Kidney tubule cell (primary cell): ENCODE results near the gene MAGI2.

Source experiments
- DNase-seq: peaks from one replicate; pipeline ENCODE4 v3.0.0-alpha.2; 2018; ENCODE audit warnings: low spot score

Gene MAGI2

GRCh38 chr7:78786055-78786454 is 667.4 kb downstream of the MAGI2 start:
- no peak for DNase-seq

DNA sequence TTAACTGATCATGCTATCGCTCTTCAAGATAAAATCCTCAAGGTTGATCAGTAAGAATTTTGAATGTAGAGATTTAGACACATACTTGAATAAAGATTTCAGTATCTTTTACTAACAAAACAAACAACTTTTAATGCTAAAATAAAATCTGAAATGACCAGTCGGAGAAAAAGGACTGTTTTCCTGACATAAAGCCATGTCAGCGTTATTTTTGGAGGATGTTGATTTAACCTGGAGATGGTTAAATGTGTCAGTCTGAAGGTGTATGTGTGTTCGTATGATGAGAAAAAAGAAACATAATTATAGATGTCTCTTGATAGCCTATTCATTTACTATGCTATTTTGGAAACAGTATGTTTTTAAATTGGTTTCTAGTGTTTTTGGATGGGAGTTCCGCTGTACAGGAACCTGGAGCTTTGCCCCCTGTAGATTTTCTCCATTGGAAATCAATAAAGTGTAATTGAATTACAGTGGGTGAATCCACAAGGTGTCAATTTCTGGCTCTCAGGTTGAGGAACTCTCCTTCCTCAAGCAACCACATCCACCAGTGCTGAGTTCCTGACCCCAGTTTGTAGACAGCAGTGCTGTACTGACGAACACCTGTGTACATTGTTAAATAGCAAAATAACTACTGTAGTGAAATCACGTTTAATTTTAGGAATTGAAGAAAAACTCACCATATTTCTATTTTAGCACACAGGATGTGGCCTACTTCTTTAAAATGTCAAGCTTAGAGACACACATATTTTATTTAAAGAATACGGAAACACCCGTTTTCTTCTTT is 670.1 kb downstream of the MAGI2 start:
- DNase-seq: no peak

GRCh38 chr7:78780560-78780959 is 672.9 kb downstream of the MAGI2 start:
- no peak for DNase-seq

- DNase-seq: no peak
These were observed 673.7 kb downstream of the MAGI2 start for GRCh38 chr7:78779788-78780187.

DNA sequence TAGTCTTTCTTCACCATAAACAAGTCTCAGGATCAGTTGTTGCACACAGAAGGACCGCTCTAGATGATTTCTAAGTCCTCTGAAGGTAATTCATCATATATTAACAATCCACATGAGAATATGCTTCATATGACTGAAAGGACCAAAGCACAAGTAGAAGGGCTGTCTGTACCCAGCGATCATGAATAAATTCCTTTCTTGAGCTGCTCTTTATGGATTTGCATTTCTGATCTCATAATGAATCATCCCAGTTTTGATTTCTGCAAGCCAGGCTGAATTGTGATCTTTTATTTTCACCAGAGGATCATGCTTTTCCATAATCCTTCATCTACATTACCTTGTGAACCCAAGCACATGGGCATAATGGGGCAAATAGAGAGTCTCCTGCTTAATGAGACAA is 675.6 kb downstream of the MAGI2 start:
- DNase-seq: peak; percentile 32

- DNase-seq: peak; percentile 20
These were observed 682.8 kb downstream of the MAGI2 start for GRCh38 chr7:78770422-78771410.

DNA sequence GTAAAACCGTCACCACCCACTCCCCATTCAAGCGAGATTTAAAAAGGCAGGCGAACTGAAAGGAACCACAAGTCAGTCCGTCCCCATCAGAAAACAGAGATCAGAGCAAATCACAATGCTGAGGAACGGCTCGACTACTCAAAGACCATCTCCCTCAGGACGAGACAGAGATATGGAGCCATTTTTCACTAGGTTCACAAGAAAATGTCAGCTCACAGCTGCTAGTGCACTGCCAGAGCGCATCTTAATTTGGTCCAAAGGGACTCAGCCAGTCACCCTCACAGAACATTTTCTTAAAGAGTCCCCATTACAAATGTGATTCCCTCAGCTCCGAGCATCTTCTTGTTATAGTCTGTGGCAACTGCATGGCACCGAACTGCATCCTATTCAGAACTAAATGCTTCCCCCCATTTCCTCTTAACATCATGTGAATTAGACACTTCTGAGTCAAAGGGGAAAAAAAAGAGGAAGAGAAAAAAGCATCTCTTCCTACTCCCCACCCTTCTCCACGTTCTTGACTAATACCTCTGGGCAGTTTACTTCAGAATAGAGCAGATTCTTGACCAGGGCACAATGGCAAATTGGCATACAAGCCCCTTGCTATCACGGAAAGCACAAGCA is 683.9 kb downstream of the MAGI2 start:
- peak; percentile 6 for DNase-seq

DNA sequence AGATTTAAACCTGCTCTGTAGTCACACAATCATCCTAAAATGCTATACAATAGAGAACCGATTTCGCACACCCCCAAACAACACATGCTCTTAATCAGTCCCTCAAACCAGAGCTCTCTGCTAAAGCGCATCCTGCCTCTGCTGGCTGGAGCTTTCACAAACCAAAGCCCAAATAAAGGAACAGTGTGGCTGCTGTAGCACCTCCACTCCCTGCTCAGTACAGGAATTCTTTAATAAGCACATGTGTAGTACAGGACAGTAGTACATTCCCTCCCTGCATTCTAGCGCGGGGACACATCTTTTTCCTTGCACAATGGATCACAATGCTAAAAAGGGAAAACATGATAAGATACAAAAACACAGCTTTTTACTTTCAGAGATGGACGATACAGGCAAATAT is 684.6 kb downstream of the MAGI2 start:
- no peak for DNase-seq

GRCh38 chr7:78765943-78766729 is 687.3 kb downstream of the MAGI2 start:
- DNase-seq: peak; percentile 6

DNA sequence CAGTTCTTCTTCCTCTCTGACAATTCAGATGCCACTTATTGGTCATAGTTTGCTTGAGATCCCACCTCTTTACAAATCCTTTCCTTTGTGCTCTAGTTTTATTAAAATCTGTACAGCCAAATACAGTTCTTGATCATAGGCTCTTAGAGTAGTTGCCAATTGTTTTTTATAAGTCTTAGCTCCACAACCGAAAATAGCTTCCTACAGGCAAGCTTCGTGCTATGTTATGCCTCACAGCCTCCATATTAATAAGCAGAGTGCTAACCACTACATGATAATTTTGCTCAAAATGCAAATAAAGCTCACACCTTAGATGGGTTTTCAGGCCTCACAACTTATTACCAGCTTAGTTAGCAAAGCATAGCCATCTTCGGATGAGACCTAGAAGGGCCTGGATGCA is 688.9 kb downstream of the MAGI2 start:
- DNase-seq: no peak

DNA sequence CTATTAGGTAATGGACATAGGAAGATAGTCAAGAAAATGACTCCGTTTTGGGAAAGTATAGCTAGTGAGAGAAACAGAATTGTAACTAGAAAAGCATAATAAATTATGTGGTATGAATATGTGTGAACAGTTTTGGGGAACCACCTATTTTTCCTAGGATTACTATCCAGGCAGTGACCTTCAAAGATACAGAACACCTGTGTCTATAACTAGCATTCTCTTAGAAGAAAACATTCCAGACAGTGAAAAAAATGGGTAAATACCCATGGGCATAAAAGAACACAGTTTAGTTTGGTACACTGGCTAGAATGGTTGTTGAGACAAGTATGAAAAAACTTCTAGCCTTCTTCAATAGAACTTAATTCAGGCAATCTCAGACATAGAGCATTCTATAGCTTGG is 690.8 kb downstream of the MAGI2 start:
- no peak for DNase-seq

DNA sequence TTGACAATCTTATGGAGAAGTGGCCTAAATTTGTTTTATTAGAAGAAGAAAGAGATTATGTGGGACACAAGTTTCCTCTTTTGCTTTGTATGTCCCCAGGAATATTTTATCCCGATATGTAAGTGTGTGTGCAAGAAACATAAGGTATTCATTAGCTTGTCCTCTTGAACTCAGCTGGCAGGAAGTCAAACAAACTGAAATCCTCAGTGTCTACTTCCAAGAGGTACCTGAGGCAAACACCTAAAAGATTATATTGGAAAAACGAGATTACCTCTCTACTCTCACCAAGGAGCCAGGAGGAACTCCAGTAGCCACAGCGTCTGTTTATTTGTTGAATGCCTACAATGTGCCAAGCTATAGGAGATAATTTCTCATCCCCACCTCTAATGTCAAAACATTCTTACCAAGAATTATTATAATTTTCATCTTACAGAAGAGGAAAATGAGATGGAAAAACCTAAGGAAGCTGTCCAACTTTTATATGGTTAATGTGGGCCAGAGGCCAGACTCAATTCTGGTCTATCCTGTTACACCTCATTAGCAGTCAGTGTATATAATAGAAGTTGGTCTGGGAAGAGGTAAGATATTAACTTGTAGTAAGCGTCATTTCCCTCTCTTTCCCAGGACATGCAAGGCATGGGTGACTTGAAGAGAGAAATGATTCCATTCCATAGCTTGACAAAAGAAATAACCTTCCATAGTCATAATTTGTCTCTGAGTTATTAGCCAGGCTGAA is 692.7 kb downstream of the MAGI2 start:
- DNase-seq: peak; percentile 68

- no peak for DNase-seq
These were observed 700.9 kb downstream of the MAGI2 start for GRCh38 chr7:78752554-78752953.

DNA sequence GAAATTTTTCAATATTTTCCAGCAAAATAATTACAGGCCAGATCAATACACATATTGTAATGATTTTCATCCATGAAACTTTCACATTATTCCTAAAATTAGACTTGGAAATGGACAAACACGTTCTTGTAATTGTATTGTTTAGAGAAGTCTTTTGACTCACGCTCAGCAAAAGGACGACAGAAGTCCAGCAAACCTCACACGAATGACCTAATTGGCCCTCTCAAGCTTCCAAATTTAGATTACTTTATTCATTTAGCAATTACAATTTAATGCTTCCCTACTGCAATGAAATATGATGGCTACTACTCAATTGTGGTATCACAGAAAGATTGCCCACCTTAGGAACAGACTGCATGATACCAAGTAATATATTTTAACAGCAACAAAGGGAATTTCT is 702.2 kb downstream of the MAGI2 start:
- DNase-seq: no peak

DNA sequence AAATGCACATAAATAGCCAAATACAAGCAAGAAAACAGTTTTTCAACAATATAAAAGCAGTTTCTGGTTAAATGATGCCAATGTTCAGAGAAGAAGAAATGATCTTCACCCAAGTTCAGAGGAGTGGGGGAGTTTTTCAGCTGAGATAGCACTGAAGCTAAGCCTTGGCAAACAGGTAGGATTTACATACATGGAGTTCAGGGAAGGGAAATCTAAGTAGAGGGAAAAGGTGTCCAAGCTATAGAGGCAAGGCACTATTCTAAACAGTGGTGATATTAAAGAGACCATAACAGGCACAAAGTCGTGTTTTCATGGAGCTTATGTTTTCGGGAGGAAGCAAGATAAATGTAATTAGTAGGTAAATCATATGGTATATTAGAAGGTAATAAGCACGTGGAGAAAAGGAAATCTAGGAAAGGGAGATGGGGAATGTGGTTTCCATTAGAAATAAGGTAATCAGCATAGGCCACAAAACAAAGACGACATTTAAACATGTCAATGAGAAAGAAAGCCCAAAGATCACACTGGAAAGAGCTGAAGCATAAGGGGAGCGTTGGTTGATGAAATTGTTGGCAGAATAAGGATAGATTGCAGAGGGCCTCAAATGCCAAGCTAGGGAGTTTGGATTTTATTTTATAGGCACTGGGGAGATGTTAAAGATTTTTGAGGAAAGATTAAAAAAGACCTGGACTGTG is 704.3 kb downstream of the MAGI2 start:
- no peak for DNase-seq

DNA sequence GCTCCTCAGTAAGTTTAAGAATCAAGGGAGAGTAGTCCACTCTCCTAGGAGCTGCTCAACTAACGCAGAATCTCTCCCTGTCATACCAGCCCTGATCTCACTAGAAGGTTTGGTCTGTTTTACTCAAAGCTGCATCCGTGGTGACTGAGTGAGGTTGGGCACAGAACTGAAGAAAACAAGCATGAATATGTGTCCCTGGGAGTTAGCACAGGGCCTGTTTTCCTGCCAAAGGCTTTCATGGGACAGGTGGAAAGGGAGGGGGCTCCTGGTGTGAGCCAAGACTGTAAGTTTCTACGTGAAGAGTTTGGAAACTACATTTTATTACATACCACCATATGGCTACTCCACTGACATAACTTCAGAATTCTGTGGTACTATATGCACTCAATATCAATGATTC is 705.9 kb downstream of the MAGI2 start:
- no peak for DNase-seq

DNA sequence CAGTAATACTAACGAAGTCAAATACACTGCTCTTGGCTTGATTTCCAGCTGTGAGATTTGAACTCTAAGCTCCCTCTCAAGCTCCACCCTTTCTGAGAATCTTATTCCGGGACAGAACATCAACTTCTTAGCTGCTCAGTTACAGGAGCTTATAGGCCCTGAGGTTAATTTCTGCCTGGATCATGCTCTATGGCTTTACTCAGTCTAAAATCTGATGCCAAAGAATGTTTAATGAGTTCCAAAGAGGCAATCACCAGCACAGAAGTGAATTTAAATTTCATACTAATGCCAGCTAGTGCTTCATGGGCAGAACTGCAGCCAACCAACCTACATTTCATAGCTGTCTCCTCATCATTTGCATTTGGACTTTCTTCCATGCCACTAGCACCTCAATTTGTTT is 707.2 kb downstream of the MAGI2 start:
- DNase-seq: no peak

DNA sequence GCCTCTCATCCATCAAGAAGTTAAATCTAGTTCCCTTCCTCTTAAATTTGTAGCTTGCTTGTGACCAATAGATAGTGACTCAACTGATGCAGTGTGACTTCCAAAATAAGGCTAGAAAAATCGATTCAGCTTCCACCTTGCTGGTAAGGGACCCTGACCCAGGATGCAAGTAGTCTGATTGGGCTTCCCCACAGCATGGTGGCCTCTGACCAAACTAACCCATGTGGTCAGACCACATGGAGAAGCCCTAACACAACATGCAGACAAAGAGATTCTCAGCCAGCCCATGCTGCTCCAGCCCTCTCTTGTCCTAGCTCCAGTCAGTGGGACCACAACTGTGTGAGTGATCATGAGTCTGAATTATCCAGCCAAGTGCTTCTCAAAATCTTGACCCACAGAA is 710.8 kb downstream of the MAGI2 start:
- no peak for DNase-seq

DNA sequence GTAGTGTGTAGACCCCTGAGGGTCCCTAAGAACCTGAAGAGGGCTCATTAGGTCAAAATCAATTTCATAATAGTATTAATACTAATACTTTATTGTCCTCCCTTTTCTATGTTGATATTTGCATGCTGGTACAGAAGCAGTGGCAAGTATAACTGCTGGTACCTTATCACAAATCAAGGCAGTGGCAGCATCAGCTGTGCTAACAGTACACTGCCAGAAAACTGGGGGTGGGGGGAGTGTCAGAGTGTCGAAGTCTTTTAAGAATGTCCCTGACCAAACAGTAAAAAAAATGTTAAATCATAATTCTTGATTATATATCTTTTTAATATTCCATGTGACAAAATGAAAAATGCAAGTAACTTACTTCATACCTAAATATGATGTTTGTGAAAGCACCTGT is 716.9 kb downstream of the MAGI2 start:
- DNase-seq: no peak

DNA sequence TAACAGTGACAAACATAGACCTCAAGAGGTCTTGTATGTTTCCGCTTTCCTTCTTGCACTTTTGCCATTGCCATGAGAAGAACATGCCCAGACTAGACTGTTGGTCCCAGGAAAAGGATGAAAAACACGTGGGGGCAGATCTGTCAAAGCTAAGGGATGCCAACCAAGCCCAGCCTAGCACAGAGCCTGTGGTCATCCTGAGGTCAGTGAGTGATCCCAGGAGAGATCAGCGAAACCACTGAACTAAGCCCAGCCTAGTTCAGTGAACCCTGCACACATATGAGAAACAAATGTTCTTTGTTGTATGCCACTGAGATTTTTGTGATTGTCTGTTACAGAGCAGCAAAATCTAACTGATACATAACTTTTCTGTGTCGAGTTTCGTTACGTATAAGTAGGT is 718.8 kb downstream of the MAGI2 start:
- DNase-seq: peak; percentile 47

DNA sequence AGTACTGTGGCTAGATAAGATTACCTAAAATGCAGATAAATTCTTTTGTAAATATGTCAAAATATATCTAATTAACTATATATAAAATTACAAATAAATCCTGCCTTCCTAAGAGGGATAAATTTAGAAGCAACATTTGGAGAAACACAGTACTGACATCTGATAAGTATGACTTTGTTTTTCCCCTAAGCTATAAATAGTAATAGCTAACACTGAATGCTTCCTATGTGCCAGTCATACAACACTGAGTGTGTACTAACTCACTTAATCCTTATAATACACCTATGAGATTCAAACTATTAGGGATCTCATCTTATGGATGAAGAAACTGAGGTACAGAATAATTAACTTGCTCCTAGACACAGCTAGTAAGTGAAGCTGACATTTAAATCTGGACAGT is 733.4 kb downstream of the MAGI2 start:
- no peak for DNase-seq
